Common myeloid progenitor, CD34-positive (primary cell): ENCODE data around the gene SCNM1.
"Not testable (repeated sequence)": the region's sequence is repeated elsewhere in the genome, so short reads cannot be mapped to it uniquely, and the experiment has no call there.

Experiments used
- CTCF ChIA-PET: fragments of 350-600 bp; sonication (Branson Sonifier 250); formaldehyde crosslinking; loops from one replicate; lab custom pipeline; 2021; ENCODE audit warnings: antibody characterized with exemption; lab: Charles Lee
- POLR2A ChIA-PET: fragments of 350-600 bp; sonication (Branson Sonifier 250); formaldehyde crosslinking; loops from one replicate; lab custom pipeline; 2021; ENCODE audit warnings: antibody characterized with exemption; lab: Charles Lee
- DNase-seq, 3 donors: peaks; one replicate each; pipeline versions ENCODE4 v3.0.0 to v3.0.0-alpha.2; 2013
- H3K27ac ChIP-seq, 2 experiments: 1 replicate in 1 of 2; 2 replicates in 1 of 2; pipeline ENCODE4 v1.7.0; 2013; ENCODE audit warnings: inconsistent platforms in 2 of 2, low read length in 2 of 2, mild to moderate bottlenecking in 2 of 2, low read depth in 1 of 2, moderate library complexity in 1 of 2; ENCODE audit not compliant: severe bottlenecking in 2 of 2, insufficient read depth in 1 of 2, poor library complexity in 1 of 2
- H3K27me3 ChIP-seq, 5 experiments: replicated peaks in 2 of 5; 1 replicate in 3 of 5; 2 replicates in 2 of 5; pipeline versions ENCODE4 v1.6.1 to v1.7.0; 2013; ENCODE audit warnings: low read length in 4 of 5, mild to moderate bottlenecking in 2 of 5, moderate library complexity in 2 of 5, inconsistent platforms in 1 of 5; ENCODE audit not compliant: insufficient read depth in 5 of 5, control insufficient read depth in 4 of 5
- H3K36me3 ChIP-seq, 4 experiments: 1 replicate in 2 of 4; 2 replicates in 2 of 4; pipeline versions ENCODE4 v1.6.1 to v1.7.0; 2013; ENCODE audit warnings: low read length in 3 of 4, control low read depth in 1 of 4, mild to moderate bottlenecking in 1 of 4; ENCODE audit not compliant: control insufficient read depth in 4 of 4, insufficient read depth in 4 of 4
- H3K4me1 ChIP-seq, 4 experiments: 1 replicate in 3 of 4; 2 replicates in 1 of 4; pipeline versions ENCODE4 v1.6.1 to v1.7.1; 2013; ENCODE audit warnings: low read length in 3 of 4, mild to moderate bottlenecking in 3 of 4, control low read depth in 1 of 4, inconsistent platforms in 1 of 4, moderate library complexity in 1 of 4; ENCODE audit not compliant: control insufficient read depth in 4 of 4, insufficient read depth in 4 of 4; ENCODE audit errors: control extremely low read depth in 1 of 4
- H3K4me3 ChIP-seq, 7 experiments: 1 replicate in 4 of 7; 2 replicates in 3 of 7; pipeline versions ENCODE4 v1.5.1 to v1.7.0; 2013; ENCODE audit warnings: mild to moderate bottlenecking in 7 of 7, low read length in 6 of 7, moderate library complexity in 6 of 7, inconsistent platforms in 2 of 7, low read depth in 2 of 7, control low read depth in 1 of 7; ENCODE audit not compliant: insufficient read depth in 4 of 7, control insufficient read depth in 1 of 7; ENCODE audit errors: extremely low read depth in 1 of 7
- H3K9me3 ChIP-seq, 5 experiments: 1 replicate in 4 of 5; 2 replicates in 1 of 5; pipeline versions ENCODE4 v1.6.1 to v1.7.1; 2013; ENCODE audit warnings: low read length in 4 of 5, mild to moderate bottlenecking in 2 of 5, inconsistent platforms in 1 of 5, low read depth in 1 of 5, moderate library complexity in 1 of 5; ENCODE audit not compliant: control insufficient read depth in 4 of 5, insufficient read depth in 2 of 5; ENCODE audit errors: control extremely low read depth in 1 of 5
- WGBS: methylation state at CpG from one replicate; pipeline ENCODE4 v1.1.5; 2013; ENCODE audit not compliant: insufficient coverage; 5-methylcytosine and 5-hydroxymethylcytosine counted together

SCNM1 gene

GRCh38 chr1:151196292-151196800 is 30.4 kb downstream of the SCNM1 start:
- Histone ChIP-seq H3K4me1 (peaks cover 11 to 27% (median 20%) of the 10 kb centered on the region in 4 experiments), H3K36me3 (no peaks in the 10 kb centered on the region), H3K9me3 (no peaks in the 10 kb centered on the region), H3K4me3 (peak overlapping the region in 2 of 7 experiments; percentile 11 to 57), H3K27me3 (peaks cover 0 to 3% (median 0%) of the 10 kb centered on the region in 5 experiments), H3K27ac (no peak overlapping the region)
- peak; percentile 83 to 86 (median 85) for DNase-seq
- CTCF ChIA-PET, result interaction anchor here (0.6 to 7.7 kb wide), 2 partner anchors 54 to 283 kb away, joined by 3 to 52 read pairs; no protein-coding TSS in a partner anchor
- 42% methylated on average over 2 of the region's 14 CpGs for WGBS
- POLR2A ChIA-PET, result no interaction called here

DNA sequence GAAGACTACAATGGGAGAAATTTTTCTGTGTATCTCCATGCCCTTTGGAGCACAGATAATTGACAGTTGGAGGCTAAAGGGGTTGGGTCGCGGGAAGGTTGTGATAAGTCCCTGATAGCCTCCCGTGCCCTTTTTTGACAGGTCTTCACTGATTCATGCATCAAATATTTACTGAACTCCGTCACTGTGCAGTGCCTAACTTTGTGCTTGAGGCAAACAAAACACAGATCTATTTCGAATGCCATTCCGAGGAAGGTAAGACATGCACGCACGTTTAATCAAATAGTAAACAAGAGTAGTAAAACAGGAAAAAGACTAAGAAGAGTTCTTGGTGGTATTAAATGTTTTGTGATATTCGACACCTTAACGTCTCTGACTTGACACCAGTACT is 31.9 kb downstream of the SCNM1 start:
- peaks cover 0 to 3% (median 2%) of the 10 kb centered on the region in 4 experiments for H3K36me3 ChIP-seq
- no peaks in the 10 kb centered on the region for H3K27me3 ChIP-seq
- H3K4me3 ChIP-seq, result peak overlapping the region; percentile 80 to 100 (median 98)
- no peak for DNase-seq
- POLR2A ChIA-PET, result no interaction called here
- peak overlapping the region in 1 of 2 experiments; percentile 92 for H3K27ac ChIP-seq
- peaks cover 15 to 42% (median 34%) of the 10 kb centered on the region in 4 experiments for H3K4me1 ChIP-seq
- WGBS, result 28% methylated on average over 10 of the region's 10 CpGs
- H3K9me3 ChIP-seq, result no peaks in the 10 kb centered on the region
- CTCF ChIA-PET, result interaction anchor here (1.1 to 7.7 kb wide), 2 partner anchors 41 to 53 kb away, joined by 4 to 52 read pairs; partner anchors contain the start of gene TNFAIP8L2

DNA sequence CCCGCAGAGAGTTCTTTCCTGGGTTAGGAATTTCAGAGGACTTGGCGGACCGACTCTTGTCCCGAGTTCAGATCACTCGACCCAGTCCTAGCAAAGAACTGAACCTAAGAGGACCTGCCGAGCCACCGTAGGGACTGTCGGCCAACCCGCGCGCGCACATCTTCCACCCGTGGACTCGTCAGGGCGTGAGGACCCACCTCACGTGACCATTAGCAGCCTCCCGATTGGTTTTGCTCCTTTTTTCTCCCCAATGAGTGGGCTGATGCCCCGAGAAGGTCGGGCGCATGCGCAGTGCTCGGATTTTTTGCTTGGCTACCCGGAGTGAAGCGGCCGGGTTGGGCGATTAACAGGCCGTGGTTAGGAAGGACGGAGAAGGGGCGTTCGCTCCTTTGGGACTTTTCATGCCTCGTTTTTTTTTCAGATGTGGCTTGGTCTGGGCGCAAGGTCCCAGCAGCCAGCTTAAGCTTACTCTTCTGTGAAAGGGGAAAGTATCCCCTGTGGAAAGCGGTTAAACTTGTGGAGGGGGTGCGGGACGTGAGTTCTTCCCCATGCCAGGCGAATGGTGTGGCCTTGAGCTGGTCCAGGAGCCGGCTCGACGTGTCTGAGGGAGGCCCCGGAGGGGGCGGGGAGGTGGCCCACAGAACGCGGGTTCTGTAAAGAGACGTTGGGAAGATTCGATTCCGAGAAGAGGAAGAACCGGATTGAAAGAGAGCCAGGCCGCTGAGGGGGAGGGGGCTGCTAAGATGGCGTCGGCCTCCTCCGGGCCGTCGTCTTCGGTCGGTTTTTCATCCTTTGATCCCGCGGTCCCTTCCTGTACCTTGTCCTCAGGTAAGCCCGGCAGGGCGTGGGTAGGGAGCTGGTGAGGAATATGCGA is 32.5 kb downstream of the SCNM1 start, which contains the start of gene PIP5K1A:
Gene PIP5K1A (plus strand): TSS at position 299 of the 874 bp plus-strand sequence. CDS start 445 bp downstream, at position 744.
- 0% methylated on average over 50 of the region's 60 CpGs for WGBS
- CTCF ChIA-PET, result interaction anchor here (0.9 to 1.3 kb wide), 7 partner anchors 14 to 53 kb away, joined by 3 to 5 read pairs (median 4); partner anchors contain the start of gene TNFAIP8L2
- Histone ChIP-seq H3K4me3 (peak within 1 kb of the TSS; percentile 80 to 100 (median 98)), H3K27me3 (no peaks in the 10 kb centered on the region), H3K4me1 (peaks cover 15 to 43% (median 34%) of the 10 kb centered on the region in 4 experiments), H3K27ac (peak within 1 kb of the TSS; percentile 79 to 92), H3K9me3 (no peaks in the 10 kb centered on the region), H3K36me3 (peaks cover 0 to 9% (median 3%) of the 10 kb centered on the region in 4 experiments)
- peak; percentile 98 to 99 (median 99) for DNase-seq
- POLR2A ChIA-PET, result no interaction called here

GRCh38 chr1:151199873-151200581 is 34.1 kb downstream of the SCNM1 start:
- peak in 2 of 3 donors; percentile 26 to 33 for DNase-seq
- CTCF ChIA-PET, result interaction anchor here (1.0 to 1.4 kb wide), 4 partner anchors 18 to 52 kb away, joined by 3 to 4 read pairs (median 4); no protein-coding TSS in a partner anchor

DNA sequence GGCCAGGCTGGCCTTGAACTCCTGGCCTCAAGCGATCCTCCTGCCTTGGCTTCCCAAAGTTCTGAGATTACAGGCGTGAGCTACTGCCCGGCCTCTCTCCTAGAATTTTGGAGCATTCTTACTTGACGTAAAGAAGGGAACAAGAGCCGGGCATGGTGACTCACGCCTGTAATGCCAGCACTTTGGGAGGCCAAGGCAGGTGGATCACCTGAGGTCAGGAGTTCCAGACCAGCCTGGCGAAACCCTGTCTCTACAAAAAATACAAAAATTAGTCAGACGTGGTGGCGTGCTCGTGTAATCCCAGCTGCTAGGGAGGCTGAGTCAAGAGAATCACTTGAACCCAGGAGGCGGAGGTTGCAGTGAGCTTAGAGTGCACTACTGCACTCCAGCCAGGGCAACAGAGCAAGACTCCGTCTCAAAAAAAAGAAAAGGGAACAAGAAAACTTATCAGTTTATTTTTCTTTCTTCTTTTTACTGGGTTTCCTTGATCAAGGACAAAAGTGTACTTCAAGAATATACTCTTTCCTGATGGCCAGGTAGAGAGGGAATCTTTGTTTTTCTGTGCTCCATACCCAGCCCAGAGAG is 39.5 kb downstream of the SCNM1 start:
- DNase-seq, H3K27ac ChIP-seq, H3K27me3 ChIP-seq, H3K4me3 ChIP-seq, H3K9me3 ChIP-seq: not testable (repeated sequence)
- Histone ChIP-seq H3K36me3 (peaks cover 8 to 33% (median 21%) of the 10 kb centered on the region in 4 experiments), H3K4me1 (peaks cover 4 to 21% (median 16%) of the 10 kb centered on the region in 4 experiments)
- ChIA-PET POLR2A (interaction anchor here (0.6 kb wide), 1 partner anchor 14 kb away, joined by 3 read pairs; no protein-coding TSS in a partner anchor), CTCF (interaction anchor here (0.7 kb wide), 1 partner anchor 45 kb away, joined by 3 read pairs; no protein-coding TSS in a partner anchor)
- 98% methylated on average over 12 of the region's 12 CpGs for WGBS

More at GRCh38 chr1:151199873-151200581, 34.1 kb downstream of the SCNM1 start:
- Histone ChIP-seq H3K9me3 (no peaks in the 10 kb centered on the region), H3K27ac (peak overlapping the region in 1 of 2 experiments; percentile 92), H3K4me1 (peaks cover 15 to 43% (median 34%) of the 10 kb centered on the region in 4 experiments), H3K36me3 (peaks cover 0 to 10% (median 6%) of the 10 kb centered on the region in 4 experiments), H3K27me3 (no peaks in the 10 kb centered on the region), H3K4me3 (peak overlapping the region in 6 of 7 experiments; percentile 80 to 100 (median 96))
- POLR2A ChIA-PET, result no interaction called here
- 91% methylated on average over 6 of the region's 11 CpGs for WGBS

DNA sequence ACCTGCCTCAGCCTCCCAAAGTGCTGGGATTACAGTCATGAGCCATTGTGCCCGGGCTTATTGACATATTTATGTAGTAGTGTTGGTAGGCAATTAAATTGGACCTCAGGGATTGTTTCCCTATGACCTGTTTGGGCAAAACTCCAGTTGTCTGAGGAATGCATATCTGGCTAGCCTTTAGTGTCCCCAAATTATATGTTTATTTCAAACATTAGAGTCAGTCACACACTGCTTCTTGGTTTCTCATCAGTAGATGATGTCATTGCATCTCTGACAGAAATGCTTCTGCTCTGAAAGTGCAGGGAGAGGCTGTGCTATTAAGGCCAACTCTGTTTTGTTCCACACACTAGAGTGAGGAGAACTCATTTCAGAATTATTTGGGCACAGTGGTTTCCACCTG is 44.9 kb downstream of the SCNM1 start:
- ChIA-PET CTCF (interaction anchor here (1.2 kb wide), 1 partner anchor 16 kb away, joined by 3 read pairs; no protein-coding TSS in a partner anchor), POLR2A (no interaction called here)
- Histone ChIP-seq H3K27me3 (no peaks in the 10 kb centered on the region), H3K4me3 (no peak overlapping the region), H3K36me3 (peaks cover 6 to 33% (median 21%) of the 10 kb centered on the region in 4 experiments), H3K4me1 (no peaks in the 10 kb centered on the region), H3K27ac (no peak overlapping the region), H3K9me3 (no peaks in the 10 kb centered on the region)
- 80% methylated on average over 1 of the region's 1 CpG for WGBS
- DNase-seq, result no peak
